Measurements from ENCODE around the gene IFNL4. TPM values are rescaled to one million over a fixed set of nuclear protein-coding genes. Genes with fewer than 3 reads are reported as not detected.
"Not testable (repeated sequence)": the region's sequence is repeated elsewhere in the genome, so short reads cannot be mapped to it uniquely, and the experiment has no call there.

The IFNL4 gene
- total RNA-seq, 3 donors from 2014 or later, result not detected

- intact Hi-C loops (cut with DNase I, micrococcal nuclease), result no loop called here
- no peaks in the 10 kb centered on the region for H3K9me3 ChIP-seq
- DNase-seq (no peak), ATAC-seq (no peak)
- H3K36me3 ChIP-seq (ENCODE audit: low read depth), result no peaks in the 10 kb centered on the region
- TF ChIP-seq, protein P1, sequence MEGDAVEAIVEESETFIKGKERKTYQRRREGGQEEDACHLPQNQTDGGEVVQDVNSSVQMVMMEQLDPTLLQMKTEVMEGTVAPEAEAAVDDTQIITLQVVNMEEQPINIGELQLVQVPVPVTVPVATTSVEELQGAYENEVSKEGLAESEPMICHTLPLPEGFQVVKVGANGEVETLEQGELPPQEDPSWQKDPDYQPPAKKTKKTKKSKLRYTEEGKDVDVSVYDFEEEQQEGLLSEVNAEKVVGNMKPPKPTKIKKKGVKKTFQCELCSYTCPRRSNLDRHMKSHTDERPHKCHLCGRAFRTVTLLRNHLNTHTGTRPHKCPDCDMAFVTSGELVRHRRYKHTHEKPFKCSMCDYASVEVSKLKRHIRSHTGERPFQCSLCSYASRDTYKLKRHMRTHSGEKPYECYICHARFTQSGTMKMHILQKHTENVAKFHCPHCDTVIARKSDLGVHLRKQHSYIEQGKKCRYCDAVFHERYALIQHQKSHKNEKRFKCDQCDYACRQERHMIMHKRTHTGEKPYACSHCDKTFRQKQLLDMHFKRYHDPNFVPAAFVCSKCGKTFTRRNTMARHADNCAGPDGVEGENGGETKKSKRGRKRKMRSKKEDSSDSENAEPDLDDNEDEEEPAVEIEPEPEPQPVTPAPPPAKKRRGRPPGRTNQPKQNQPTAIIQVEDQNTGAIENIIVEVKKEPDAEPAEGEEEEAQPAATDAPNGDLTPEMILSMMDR (IDR thresholded peaks at IDR 0.05), result no peak
- no peaks in the 10 kb centered on the region for H3K4me1 ChIP-seq (ENCODE audit: low read depth)
- H3K4me3 ChIP-seq, result no peak overlapping the region
These were observed 35.4 kb upstream of the IFNL4 start for GRCh38 chr19:39284032-39284431.

DNA sequence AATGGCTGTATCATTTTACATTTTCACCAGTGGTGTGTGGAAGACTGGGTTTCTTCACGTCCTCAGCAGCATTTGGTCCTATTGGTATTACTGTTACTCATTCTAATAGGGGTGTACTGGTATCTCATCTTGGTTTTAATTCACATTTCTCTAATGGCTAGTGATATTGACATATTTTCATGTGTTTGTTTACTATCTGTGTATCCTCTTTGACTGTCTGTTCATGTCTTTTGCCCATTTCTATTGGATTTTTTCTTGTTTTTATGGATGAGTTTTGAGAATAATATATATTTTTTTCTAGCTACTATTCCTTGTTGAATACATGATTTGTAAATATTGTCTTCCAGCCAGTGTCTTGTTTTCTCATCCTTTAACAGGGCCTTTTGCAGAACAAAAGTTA, 33.4 kb upstream of the IFNL4 start:
- Histone ChIP-seq H3K4me1 (ENCODE audit: low read depth) (no peaks in the 10 kb centered on the region), H3K4me3 (no peak overlapping the region), H3K9me3 (no peaks in the 10 kb centered on the region), H3K36me3 (ENCODE audit: low read depth) (no peaks in the 10 kb centered on the region)
- intact Hi-C loops (cut with DNase I, micrococcal nuclease), result no loop called here
- DNase-seq, result no peak
- TF ChIP-seq, protein P1 (IDR thresholded peaks at IDR 0.05), result no peak
- no peak for ATAC-seq

- TF ChIP-seq, protein P1 (IDR thresholded peaks at IDR 0.05), result no peak
- ATAC-seq (peak; percentile 60), DNase-seq (no peak)
- H3K4me3 ChIP-seq, result no peak overlapping the region
- no peaks in the 10 kb centered on the region for H3K36me3 ChIP-seq (ENCODE audit: low read depth)
- H3K4me1 ChIP-seq (ENCODE audit: low read depth), result no peaks in the 10 kb centered on the region
- H3K9me3 ChIP-seq, result no peaks in the 10 kb centered on the region
- intact Hi-C loops (cut with DNase I, micrococcal nuclease), result no loop called here
These were observed 28.9 kb upstream of the IFNL4 start for GRCh38 chr19:39277598-39277997.

DNA sequence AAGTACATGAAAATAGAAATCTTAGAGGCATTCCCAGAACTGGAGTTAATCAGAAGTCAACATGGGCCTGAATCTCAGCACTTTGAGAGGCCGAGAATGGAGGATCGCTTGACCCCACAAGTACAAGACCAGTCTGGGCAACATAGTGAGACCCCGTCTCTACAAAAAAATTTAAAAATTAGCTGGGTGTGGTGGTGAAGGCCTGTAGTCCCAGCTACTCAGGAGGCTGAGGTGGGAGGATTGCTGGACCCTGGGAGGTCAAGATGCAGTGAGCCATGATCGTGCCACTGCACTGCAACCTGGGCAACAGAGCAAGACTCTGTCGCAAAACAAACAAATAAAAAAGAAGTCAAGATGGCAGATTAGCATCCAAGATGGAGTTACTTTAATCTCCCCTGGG, 28.1 kb upstream of the IFNL4 start:
- no peak overlapping the region for H3K4me3 ChIP-seq
- H3K9me3 ChIP-seq, result no peaks in the 10 kb centered on the region
- TF ChIP-seq, protein P1 (IDR thresholded peaks at IDR 0.05), result no peak
- intact Hi-C loops (cut with DNase I, micrococcal nuclease), result no loop called here
- ATAC-seq, result no peak
- no peaks in the 10 kb centered on the region for H3K4me1 ChIP-seq (ENCODE audit: low read depth)
- DNase-seq, result no peak
- no peaks in the 10 kb centered on the region for H3K36me3 ChIP-seq (ENCODE audit: low read depth)

GRCh38 chr19:39275578-39275977, 26.9 kb upstream of the IFNL4 start:
- no peak for ATAC-seq
- TF ChIP-seq, protein P1 (IDR thresholded peaks at IDR 0.05), result no peak
- H3K36me3 ChIP-seq (ENCODE audit: low read depth), result no peaks in the 10 kb centered on the region
- H3K9me3 ChIP-seq, result no peaks in the 10 kb centered on the region
- no peak for DNase-seq
- H3K4me3 ChIP-seq, result no peak overlapping the region
- no peaks in the 10 kb centered on the region for H3K4me1 ChIP-seq (ENCODE audit: low read depth)
- intact Hi-C loops (cut with DNase I, micrococcal nuclease), result no loop called here

- H3K36me3 ChIP-seq (ENCODE audit: low read depth); ATAC-seq; DNase-seq: not testable (repeated sequence)
These were observed 25.2 kb upstream of the IFNL4 start for GRCh38 chr19:39273859-39274258.

More at GRCh38 chr19:39273859-39274258, 25.2 kb upstream of the IFNL4 start:
- H3K4me3 ChIP-seq; H3K9me3 ChIP-seq; intact Hi-C loops (cut with DNase I, micrococcal nuclease); H3K4me1 ChIP-seq (ENCODE audit: low read depth): not testable (repeated sequence)

Data from mucosa of descending colon (tissue), 3 donors.